Vein endothelial cell (primary cell): ENCODE measurements around the gene ZBTB7A. TPM values are rescaled to one million over a fixed set of nuclear protein-coding genes. Genes with fewer than 3 reads are reported as not detected.

Source experiments
- total RNA-seq: library from RNA; depleted of rRNA; stranded (reverse); fragments of >200 nt; gene quantifications from 2 replicates; pipeline ENCODE4 v1.2.3, GENCODE V29; 2012

The ZBTB7A gene
- total RNA-seq = 31.4 and 35.3 TPM in 2 replicates

DNA sequence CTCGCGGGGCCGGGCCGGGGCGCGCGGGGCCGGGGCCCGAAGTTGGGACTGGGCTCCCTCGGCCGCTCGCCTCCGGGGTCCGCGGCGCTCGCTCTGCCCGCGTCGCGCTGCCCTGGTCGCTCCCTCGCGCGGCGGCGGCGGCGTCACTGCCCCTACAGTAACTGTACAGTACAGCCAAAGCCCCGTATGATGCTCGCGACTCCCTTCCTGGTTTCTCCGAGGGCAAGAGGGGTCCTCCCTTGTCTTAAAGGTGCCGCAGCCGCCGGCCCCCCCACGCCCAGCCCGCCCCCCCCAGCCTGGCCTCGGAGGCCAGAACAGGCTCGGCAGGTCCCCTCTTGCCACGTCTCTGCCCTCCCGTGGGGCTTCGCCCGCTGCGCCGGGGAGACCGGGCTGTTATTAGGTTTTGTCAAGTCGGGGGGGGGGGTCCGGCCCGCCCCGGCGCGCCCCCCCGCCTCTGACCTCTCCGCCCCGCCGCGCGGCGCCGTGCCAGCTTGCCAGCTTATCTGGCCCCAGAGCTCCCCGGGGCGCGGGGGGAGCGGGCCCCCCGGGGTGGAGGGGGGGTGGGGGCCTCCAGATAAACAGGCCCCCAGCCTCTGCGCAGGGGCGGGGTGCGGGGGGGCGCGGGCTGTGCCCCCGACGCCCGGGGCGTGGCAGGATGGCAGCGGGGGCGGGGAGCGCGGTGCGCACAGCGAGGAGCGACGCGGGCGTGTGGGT lies at the start of gene ZBTB7A:
ZBTB7A (minus strand) TSS at position 218 of the 714 bp plus-strand sequence. CDS start 11,667 bp downstream, outside the sequence.

DNA sequence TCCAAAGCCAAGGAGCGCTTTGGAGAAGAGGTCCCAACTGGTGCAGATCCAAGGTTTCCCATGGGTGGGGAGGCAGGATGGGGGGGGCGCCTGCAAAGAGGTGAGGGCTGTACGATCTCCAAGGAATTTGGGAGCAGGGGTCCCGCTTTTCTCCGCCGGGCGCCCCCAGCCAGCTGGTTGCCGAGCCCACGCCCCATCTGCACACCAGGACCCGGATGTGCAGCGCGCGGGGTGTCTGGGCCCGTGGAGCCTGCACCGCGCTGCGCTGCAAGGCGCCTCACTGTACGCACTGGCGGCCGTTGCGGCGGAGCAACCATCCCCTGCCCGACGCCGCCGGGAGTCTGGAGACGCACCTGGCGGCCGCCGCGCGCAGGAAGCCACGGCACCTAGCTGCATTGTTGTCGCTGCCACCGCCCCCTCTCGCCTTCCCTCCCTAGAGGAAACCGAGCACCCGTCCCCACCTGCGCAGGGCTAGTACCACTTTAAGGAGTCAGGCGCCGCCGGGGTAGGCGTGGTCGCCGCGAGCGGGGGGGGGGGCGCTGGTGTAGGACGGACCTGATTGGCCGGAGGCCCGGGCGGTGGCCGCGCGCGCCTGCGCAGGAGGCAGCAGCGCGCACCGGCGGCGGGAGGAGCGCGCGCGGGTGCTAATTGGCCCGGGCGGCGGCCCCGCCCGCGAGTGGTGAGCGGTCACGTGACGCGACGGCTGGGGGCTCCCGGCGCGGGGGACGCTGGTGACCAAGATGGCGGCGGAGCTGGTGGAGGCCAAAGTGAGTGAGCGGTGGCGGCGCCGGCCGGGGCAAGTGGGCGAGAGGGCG lies 59.5 kb downstream of the ZBTB7A start, which contains the start of gene PIAS4:
PIAS4 (plus strand) TSS at position 716 of the 815 bp plus-strand sequence; CDS start at position 741, 25 bp downstream.

Other genes starting within 250 kb of the ZBTB7A start
- gene ZFR2, start 197.9 kb downstream of the ZBTB7A start, total RNA-seq = not detected in 2 replicates
- not detected in 2 replicates for gene ATCAY, start 186.2 kb downstream of the ZBTB7A start, total RNA-seq
- gene NMRK2, start 133.8 kb downstream of the ZBTB7A start, total RNA-seq = not detected in 2 replicates
- gene DAPK3, start 95.8 kb downstream of the ZBTB7A start, total RNA-seq = 183 and 198 TPM in 2 replicates
- 2,391 and 3,726 TPM in 2 replicates for gene EEF2, start 81.4 kb downstream of the ZBTB7A start, total RNA-seq
- gene PIAS4, start 59.2 kb downstream of the ZBTB7A start, total RNA-seq = 29.1 and 42.0 TPM in 2 replicates
- 169 and 241 TPM in 2 replicates for gene MAP2K2, start 57.2 kb upstream of the ZBTB7A start, total RNA-seq
- not detected in 2 replicates for gene CREB3L3, start 86.7 kb upstream of the ZBTB7A start, total RNA-seq
- 10.6 and 21.2 TPM in 2 replicates for gene SIRT6, start 115.7 kb upstream of the ZBTB7A start, total RNA-seq
- gene ANKRD24, start 115.8 kb upstream of the ZBTB7A start, total RNA-seq = 0.10 and 1.6 TPM in 2 replicates
- gene EBI3, start 162.6 kb upstream of the ZBTB7A start, total RNA-seq = 0.57 and 2.0 TPM in 2 replicates
- 22.6 and 24.5 TPM in 2 replicates for gene YJU2, start 180.2 kb upstream of the ZBTB7A start, total RNA-seq
- not detected in 2 replicates for gene SHD, start 212.4 kb upstream of the ZBTB7A start, total RNA-seq
- not detected in 2 replicates for gene TMIGD2, start 235.5 kb upstream of the ZBTB7A start, total RNA-seq
- gene FSD1, start 237.7 kb upstream of the ZBTB7A start, total RNA-seq = 13.1 and 18.3 TPM in 2 replicates